ENCODE data around the gene FOXG1. TPM values are rescaled to one million over a fixed set of nuclear protein-coding genes. Genes with fewer than 3 reads are reported as not detected.

Gene FOXG1
- total and polyA plus RNA-seq, 2 experiments from 2014 or later = 0.15 TPM; not detected in 1

DNA sequence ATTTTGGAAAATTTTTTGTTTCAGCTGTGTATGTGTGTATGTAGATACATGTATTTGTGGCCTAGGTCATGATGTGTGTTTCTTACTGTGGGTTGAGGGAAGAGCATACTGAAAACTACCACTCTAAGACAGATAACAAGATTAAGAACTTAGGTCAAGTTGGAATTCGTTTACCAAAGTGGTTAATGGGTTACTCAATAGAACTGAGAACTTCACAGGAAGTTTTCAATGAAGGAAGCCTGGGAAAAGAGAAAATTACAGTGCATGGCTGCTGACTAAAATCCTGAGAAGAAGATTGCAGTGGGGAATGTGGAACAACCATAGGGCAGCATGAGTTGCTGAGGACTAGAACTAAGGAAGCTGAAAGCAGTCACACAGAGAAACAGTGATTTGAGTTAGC, 21.4 kb upstream of the FOXG1 start:
- H3K4me3 ChIP-seq = no peak overlapping the region
- no peak overlapping the region for H3K27ac ChIP-seq
- H3K36me3 ChIP-seq = no peaks in the 10 kb centered on the region
- TF ChIP-seq, protein P1, sequence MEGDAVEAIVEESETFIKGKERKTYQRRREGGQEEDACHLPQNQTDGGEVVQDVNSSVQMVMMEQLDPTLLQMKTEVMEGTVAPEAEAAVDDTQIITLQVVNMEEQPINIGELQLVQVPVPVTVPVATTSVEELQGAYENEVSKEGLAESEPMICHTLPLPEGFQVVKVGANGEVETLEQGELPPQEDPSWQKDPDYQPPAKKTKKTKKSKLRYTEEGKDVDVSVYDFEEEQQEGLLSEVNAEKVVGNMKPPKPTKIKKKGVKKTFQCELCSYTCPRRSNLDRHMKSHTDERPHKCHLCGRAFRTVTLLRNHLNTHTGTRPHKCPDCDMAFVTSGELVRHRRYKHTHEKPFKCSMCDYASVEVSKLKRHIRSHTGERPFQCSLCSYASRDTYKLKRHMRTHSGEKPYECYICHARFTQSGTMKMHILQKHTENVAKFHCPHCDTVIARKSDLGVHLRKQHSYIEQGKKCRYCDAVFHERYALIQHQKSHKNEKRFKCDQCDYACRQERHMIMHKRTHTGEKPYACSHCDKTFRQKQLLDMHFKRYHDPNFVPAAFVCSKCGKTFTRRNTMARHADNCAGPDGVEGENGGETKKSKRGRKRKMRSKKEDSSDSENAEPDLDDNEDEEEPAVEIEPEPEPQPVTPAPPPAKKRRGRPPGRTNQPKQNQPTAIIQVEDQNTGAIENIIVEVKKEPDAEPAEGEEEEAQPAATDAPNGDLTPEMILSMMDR (IDR thresholded peaks at IDR 0.05; ENCODE audit: low read depth, low read length) = no peak
- H3K4me1 ChIP-seq (ENCODE audit: low read depth) = no peaks in the 10 kb centered on the region
- H3K27me3 ChIP-seq = no peaks in the 10 kb centered on the region
- DNase-seq (ENCODE audit: low read depth in 1 of 2, low spot score in 1 of 2) = no peak
- H3K9me3 ChIP-seq (ENCODE audit: low read depth) = no peaks in the 10 kb centered on the region

DNA sequence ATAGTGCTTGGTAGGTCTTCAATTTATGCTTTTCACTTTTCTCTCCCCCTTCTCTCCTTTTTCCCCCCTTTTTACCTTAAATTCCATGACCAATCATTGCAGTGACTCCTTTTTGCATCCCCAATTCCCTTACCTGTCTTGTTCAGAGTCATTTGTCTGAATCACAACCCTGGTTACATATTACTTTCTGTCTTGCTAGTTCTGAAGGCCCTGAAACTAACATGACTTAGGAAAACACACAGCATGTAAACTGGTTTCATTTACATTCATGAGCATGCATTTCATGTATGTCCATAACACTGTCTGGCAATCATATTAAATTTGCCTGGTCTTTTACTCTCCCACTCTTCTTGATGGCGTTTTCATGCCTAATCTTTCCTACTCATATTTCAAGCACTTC, 20.3 kb upstream of the FOXG1 start:
- Histone ChIP-seq H3K4me1 (ENCODE audit: low read depth) (no peaks in the 10 kb centered on the region), H3K36me3 (no peaks in the 10 kb centered on the region), H3K9me3 (ENCODE audit: low read depth) (no peaks in the 10 kb centered on the region), H3K27me3 (no peaks in the 10 kb centered on the region), H3K27ac (no peak overlapping the region), H3K4me3 (no peak overlapping the region)
- no peak for DNase-seq (ENCODE audit: low read depth in 1 of 2, low spot score in 1 of 2)
- TF ChIP-seq, protein P1 (IDR thresholded peaks at IDR 0.05; ENCODE audit: low read depth, low read length) = no peak

DNA sequence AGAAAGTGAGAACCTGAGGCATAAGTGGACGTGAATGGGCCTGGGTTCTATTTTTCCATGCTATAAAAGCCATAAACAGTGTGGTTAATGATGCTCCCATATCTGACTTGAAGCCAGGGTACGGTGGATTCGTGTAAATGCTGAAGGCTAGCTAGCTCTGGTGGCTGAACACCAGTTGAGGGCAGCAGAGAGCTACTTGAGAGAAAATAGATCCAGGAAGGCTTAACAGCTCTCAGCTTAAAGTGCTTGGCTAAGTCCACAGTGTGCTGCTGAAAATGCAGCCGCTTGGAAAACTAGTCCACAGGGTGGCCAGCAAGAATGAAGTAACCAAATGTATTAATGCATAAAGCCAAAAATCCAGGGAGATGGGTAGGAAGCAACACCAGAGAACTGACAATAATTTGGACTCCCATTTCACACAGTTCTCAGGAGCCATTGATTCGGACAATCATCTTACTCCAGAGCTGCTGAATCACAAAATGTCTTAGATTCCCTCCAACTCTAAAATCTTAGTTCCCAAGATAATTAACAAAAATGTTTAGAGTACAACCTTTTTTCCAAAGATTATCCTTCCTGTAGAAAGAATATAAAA, 15.0 kb upstream of the FOXG1 start:
- Histone ChIP-seq H3K9me3 (ENCODE audit: low read depth) (no peaks in the 10 kb centered on the region), H3K36me3 (no peaks in the 10 kb centered on the region), H3K27me3 (peaks cover 44% of the 10 kb centered on the region), H3K27ac (no peak overlapping the region), H3K4me3 (no peak overlapping the region), H3K4me1 (ENCODE audit: low read depth) (no peaks in the 10 kb centered on the region)
- peak; percentile 75 to 84 for DNase-seq (ENCODE audit: low read depth in 1 of 2, low spot score in 1 of 2)
- TF ChIP-seq, protein P1 (IDR thresholded peaks at IDR 0.05; ENCODE audit: low read depth, low read length) = peak; percentile 82

DNA sequence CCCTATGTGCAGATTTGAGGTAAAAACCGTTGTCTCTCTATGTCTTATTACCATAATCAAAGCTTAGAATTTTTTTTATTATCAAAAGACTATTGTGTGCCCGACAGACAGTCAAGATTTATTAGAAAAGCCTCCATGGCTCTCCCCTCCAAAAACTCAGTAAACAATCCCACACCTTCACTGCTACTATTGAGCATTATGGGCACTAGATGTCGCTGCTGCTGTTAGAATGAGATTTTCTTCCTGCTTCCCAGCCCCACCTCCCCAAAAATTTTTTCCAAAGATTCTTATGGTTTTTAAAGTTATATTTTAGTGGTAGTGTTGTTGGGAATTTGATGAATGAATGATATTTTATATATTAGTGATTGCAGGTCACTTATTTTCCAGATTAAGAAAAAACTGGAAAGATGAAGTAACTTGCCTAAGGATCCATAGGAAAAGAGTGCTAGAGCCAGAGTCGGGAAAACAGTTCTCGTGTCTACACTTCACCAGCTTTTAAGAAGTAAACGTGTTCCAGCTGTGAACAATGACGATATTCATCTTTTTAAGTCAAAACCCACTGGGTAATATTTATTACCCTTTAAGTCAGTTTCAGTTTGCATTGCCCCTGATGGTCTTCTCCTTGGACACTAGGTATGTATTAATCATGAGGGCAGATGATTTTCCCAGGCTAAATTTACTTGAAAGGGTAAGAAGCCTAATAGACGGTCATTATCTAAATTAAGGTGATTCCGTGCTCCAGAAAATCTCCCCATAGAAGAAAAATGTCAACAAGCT, 12.2 kb upstream of the FOXG1 start:
- TF ChIP-seq, protein P1 (IDR thresholded peaks at IDR 0.05; ENCODE audit: low read depth, low read length) = peak; percentile 73
- peak; percentile 65 to 66 for DNase-seq (ENCODE audit: low read depth in 1 of 2, low spot score in 1 of 2)
- Histone ChIP-seq H3K4me3 (no peak overlapping the region), H3K27ac (no peak overlapping the region), H3K4me1 (ENCODE audit: low read depth) (peaks cover 5% of the 10 kb centered on the region), H3K27me3 (peaks cover 73% of the 10 kb centered on the region), H3K36me3 (no peaks in the 10 kb centered on the region), H3K9me3 (ENCODE audit: low read depth) (no peaks in the 10 kb centered on the region)

DNA sequence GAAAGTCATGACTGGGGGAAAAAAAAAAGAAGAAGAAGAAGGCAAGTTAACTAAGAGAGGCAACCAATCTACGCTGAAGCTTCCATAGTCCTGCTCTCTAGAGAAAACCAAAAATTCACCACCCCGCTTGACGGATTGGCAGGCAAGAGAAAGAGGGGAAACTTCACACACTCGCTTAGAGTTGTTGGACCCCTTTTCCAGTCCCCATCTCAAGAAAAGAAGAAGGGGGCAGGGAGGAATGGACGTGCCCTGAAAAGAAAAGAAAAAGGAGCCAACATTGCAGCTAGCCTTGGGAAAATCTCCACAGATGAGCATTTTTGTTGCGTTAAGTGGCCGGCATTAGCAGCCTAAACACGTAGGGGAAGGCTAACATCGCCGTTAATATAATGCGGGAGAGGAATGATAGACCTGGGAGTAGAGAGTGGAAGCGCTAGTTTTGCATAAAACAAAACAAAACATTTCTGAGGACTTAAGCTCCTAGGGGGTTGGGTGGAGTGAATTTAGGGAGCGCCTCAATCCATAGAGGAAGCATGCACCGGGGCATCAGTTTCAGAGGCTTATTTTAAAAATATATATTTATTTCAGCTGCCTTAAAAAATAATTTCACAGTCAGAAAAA, 11.3 kb upstream of the FOXG1 start:
- DNase-seq (ENCODE audit: low read depth in 1 of 2, low spot score in 1 of 2) = no peak
- no peaks in the 10 kb centered on the region for H3K9me3 ChIP-seq (ENCODE audit: low read depth)
- no peak overlapping the region for H3K4me3 ChIP-seq
- no peak overlapping the region for H3K27ac ChIP-seq
- peaks cover 10% of the 10 kb centered on the region for H3K4me1 ChIP-seq (ENCODE audit: low read depth)
- H3K36me3 ChIP-seq = no peaks in the 10 kb centered on the region
- H3K27me3 ChIP-seq = peaks cover 82% of the 10 kb centered on the region
- TF ChIP-seq, protein P1 (IDR thresholded peaks at IDR 0.05; ENCODE audit: low read depth, low read length) = no peak

Measured in cardiac muscle cell (in vitro differentiated cells and primary cell).